Tongue (tissue), 2 donors: ENCODE results near the gene GPHN. TPM values are rescaled to one million over a fixed set of nuclear protein-coding genes. Genes with fewer than 3 reads are reported as not detected.

Source experiments
- DNase-seq: peaks from one replicate; pipeline ENCODE4 v3.0.0-alpha.2; 2015
- total RNA-seq: library from RNA; depleted of rRNA; stranded (reverse); fragments of >200 nt; gene quantifications from one replicate; pipeline ENCODE4 v1.2.3, GENCODE V29; 2014

The GPHN gene
- 26.7 TPM for total RNA-seq

DNA sequence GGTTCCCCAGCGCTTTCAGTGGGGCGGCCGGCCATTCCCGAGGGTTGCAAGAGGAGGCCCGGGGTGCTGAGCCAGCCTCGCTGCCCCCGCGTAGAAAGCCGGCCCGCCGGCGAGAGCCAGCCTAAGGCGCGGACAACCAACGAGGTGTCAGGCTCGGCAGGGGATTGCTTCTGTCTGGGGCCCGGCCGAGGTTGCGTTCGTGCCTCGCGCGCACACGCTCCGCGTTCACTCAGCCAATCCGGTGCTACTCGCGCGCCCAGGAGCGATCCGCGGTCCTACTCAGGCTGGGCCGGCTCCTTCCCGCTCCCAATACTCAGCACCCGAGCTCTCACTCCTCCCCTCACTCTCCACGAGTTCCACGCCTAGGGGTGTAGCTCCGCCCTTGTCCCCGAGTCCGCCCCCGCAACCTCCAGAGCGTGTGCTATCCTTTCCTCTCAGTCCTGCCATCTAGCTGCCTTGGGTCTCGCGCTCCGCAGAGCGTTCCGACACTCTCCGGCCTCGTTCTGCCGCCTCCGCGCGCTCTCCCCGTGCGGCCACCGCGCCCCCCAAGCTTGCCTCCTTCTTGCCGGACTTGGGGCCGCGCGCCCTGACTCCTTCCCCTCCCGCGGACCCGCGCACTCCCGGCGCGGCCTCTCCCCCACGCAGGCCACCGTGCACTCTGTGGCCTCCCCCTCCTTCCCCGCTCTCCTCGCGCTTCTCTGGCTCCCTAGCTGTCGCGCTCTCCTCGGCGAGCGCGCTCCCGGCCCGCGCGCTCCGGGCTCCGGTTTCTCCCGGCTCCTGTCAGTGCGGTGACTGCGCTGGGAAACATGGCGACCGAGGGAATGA lies at the start of gene GPHN:
TSS of gene GPHN (plus strand) at position 426 of the 825 bp plus-strand sequence.
- peak; percentile 98 for DNase-seq

DNA sequence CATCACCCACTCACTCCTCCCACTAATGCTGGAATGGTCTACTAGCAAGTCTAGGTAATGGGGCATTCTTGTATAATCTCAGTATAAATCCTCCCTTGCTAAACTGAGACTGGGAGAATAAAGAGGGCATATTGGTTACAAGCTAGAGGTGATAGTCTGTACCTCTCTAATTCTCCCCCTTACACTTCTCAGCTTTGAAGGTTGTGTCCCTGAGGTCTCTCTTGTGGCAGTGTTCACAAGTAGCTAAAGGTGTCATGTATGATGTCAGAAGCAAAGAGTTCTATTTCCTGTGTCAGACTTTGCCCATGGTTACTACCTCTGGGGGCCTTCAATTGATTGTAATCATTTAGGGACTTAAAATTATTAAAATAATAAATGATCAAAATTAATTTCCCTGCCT lies 48.3 kb upstream of the GPHN start:
- DNase-seq = no peak

DNA sequence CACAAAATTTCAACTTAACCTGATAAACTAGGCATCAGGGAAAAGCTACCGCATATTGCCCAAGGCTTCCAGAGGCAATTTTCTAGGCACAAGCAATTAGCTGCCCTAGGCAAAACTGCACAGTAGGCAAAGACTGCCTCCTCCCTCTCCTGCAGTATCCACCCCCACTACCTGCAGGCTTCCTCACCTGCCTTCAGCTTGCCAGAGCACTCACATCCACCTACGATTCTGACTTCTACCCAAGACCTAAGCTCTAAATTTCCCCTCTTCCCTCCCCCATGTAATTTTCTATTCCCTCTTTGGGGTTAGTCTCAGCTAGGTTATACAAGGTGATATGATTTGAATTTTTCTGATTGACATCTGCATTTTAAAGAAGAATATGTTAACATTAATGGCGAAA lies 43.7 kb upstream of the GPHN start:
- DNase-seq = no peak

DNA sequence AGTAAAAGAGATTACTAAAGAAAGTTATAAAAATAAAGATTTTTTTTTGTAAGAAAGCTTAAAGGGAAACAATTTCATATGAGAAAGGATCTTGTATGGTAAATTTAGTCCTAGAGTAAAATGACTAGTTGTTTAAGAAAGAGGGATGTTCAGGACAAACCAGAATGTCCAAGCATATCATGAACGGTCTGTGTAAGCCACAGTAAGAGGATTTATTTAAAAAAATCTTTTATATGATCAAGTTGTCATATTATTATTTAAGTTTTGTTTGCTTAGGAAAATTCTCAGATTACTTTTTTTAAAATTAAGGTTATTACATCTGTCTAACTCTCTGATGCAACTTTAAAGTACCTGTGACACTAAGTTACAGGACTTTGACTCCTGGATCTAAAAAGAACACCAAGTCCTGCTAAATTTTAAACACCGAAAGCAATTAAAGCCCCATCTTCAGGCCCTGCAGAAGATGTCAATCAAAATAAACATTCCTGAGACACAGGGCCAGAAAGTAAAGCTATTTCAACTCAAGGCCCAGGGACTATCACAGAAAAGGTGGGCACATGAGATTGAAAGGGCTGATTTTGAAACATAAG lies 39.1 kb upstream of the GPHN start:
- no peak for DNase-seq

DNA sequence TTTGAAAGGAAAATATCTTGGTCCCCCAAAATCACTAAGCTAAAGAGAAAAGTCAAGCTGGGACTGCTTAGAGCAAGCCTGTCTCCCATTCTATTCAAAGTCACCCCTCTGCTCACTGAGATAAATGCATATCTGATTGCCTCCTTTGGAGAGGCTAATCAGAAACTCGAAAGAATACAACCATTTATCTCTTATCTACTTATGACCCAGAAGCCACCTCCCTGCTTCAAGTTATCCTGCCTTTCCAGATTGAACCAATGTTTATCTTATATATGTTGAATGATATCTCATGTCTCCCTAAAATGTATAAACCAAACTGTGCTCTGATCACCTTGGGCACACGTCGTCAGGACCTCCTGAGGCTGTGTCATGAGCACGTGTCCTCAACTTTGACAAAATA lies 36.4 kb upstream of the GPHN start:
- DNase-seq = no peak

DNA sequence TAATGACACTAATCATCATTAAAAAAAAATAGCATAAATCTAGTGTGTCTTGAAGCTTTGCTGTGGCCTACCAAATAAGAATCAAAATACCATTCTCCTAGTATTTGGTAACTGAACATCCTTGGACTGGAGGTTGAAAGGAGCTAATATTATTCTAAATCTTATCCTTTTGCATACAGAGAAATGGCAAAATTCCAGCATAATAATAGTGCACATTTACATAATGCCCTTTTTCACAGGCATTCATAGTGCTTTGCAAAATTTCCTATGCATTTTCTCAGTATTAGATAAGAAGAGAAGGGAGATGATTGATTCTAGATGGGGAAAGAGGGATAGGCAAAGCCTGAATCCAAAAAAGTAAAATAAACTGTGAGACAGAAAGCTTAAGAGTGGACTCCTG lies 35.7 kb upstream of the GPHN start:
- no peak for DNase-seq

DNA sequence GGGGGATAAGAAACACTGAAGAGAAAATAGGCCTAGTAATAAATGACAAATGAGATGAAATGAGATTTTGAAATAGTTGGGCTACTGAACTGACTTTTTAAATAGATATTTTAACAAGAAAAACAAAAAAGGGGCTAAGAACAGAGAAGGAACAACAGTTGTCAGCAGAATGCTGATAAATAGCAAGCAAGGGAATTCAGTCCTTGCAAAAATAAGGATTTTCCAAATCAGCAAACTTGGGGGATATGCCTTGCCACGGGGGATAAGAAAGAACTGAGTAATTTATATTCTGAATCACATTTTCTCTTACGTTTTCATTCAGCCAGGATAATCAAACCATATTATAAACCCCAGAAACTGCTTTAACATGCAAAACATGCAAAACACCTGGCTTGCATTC lies 34.7 kb upstream of the GPHN start:
- no peak for DNase-seq

DNA sequence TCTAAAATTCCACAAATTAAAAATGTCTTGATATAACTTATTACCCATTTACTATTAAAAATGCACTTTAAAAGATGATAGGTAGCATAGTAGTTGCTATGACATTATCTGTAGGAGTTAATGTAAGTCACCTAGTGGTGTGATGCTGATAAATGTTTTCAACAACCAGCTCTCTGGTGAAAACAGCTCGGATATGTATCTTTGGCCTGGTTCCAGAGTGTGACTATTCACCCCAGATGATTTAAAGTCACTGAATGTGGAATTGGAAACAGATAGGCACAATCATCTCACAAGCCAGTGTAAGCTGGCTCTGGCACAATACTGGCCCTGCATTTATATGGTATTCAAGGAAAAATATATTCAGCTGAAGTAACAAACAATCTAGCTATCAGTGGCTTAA lies 31.0 kb upstream of the GPHN start:
- DNase-seq = no peak

DNA sequence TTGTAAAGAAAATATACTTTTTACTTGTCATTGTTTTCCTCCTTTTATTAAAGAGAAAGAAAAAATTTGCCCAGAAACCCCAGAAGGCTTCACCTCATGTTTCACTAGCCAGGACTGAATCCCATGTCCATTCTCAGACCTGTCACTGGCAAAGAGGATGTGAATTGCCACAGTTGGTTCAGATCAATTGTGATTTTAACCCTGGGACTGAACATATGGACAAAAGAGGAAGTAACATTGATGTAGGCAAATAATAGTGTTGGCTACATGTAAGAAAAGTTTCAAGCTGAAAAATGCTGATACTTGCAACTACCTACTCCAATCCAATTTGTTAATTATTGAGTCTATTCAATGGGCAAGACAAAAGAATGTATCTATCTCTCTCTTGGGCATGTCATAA lies 30.4 kb upstream of the GPHN start:
- no peak for DNase-seq

DNA sequence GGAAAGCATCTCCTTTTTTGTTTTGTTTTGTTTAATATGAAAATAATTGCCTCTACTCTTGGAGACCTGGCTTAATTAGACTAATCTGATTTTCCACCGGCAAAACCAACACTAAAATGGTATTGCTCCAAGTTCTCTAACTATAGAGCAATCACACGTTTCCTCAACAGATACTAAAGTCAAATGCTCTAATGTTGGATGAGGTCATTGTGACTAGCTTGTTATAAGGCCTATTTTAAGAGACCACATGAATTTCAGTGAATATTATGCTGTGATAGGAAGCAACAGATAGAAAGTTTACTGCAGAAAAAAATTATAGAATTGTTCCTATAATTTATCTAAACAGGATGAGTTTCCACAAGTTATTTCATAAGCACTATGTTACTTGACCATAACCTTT lies 25.1 kb upstream of the GPHN start:
- no peak for DNase-seq

DNA sequence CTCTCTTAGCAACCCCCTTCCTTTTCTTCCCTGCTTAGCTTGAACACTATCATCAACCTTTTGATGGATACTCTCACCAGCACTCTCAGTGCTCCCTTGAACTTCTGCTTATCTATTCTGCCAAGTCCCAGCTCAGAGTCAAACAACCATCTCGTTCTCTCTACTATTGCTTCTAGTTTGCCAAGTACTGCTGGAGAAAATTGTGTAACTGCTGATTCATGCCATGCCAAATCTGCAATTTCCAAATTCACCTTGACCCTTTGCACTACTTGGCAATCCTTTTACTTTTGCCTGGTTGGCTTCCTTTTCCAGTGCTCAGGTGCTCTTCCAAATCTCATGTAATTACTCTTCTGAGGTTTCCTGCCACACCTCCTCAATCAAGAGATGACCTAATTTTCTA lies 24.6 kb upstream of the GPHN start:
- no peak for DNase-seq

DNA sequence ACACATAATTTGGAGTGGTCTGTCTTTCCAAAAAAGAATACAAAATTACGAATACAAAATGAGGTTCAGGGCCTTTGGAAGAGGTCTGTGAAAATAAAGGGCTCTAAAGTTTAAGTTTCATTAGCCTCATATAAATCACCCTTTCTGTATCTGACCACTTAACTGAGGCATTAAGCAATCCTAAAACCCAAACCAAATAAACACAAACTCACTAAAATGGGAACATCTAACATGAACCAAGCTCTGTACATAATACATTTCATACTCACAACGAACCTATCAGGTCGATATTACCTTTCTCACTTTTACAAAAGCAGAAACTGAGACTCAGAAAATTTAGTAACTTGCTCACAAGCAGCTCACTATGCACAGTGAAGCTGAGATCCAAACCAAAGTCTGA lies 22.9 kb upstream of the GPHN start:
- no peak for DNase-seq

DNA sequence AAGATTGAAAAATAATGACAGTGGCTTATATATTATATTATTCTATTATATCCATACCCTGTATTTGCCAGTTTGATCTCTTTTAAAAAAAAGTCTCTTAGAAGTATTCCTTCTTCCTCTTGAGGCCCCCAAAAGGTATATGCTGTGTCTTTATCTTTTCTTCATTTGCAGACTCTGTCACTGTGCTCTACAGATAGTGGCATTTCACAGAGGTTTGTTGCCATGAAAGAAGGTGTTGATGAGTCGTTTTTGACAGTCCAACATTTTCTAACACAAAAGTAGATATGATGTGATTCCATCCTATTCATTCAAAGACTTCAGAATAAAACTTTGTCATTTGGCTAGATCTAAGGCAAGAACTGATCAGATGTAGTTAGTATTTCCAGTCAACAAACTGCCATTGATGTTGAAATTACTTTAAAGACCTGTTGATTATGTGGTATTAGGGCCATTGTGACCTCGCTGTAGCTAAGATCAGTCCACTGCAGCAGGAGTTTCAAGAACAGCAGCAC lies 22.0 kb upstream of the GPHN start, which contains the start of gene CCDC196:
TSS of gene CCDC196 (plus strand) at position 462 of the 512 bp plus-strand sequence. CDS start 132 bp downstream, outside the sequence.
- DNase-seq = no peak

DNA sequence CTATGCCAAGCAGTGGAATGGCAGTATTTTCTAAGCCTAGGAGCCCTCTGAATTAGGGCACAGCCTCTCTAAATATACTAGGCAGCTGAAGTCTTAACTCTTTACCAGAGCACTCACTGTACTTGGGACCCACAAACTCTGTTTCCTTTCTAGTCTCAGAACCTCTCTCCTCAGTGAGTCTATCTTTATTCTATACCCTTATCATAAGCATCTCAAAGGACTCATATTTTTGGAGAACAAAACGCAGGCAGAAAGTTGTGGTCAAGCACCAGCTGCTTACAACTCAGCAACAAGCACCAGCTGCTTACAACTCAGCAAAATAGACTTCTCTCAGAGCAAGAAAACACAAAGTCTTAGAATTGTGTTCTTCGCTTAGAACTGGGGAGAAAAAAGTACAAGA lies 20.8 kb upstream of the GPHN start:
- DNase-seq = no peak

DNA sequence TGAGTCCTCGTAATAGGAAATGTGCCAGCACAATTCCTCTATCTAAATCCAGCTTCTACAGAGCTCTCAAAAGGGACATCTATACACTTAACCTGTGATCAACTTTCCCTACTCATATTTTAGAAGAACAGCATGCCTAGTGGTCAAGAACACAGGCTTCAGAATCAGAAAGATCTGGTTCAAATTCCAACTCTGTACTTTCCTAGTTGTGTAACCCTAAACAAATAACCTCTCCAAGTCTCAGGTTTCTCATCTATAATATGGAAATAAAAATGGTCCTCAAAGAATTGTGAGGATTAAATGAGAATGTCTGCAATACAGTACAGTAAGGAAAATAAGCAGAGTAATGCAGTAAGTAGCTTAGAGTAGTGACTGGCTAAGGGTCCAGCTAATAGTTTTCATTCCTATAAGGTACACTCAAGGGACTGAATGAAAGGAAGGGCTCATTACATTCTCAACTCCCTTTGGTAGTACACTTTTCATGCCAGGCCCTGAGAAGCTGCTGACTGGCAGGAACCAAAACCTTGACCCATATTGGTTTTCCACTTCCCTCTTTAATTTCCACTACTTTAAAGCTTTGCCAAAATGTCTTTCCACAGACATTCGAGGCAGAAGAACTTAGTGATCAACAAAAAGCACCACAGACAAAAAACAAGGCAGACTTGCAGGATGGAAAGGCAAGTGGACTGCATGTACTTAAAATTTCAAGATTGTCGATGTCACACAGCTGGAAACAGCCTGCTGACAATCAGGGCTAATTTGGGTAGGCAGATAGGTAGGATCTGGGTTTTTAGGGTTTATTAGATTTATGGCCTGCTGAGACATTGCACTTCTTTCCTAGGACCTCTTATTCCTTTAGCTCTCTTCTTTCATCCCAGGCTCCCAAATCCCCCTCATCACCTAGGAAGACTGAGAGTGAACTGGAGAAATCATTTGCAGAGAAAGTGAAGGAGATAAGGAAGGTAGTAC lies 17.5 kb upstream of the GPHN start:
- no peak for DNase-seq

DNA sequence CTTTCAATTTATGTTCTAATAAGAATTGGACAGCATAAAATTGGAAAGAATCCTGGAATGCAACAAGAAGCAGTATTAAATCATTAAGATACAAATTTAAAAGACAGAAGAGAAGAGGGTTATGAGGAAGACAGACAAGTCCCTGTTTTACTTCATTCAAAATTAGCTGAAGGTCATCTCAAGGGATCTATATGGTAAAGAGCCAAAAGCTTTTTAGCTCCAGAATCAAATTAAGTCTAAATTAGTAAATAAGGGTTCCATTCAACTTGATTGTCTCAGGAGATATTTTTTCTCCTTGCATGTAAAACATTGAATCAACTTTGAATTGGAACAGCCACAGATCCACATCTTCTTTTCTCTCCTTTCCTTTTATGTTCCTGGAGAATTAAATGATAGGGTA lies 14.2 kb upstream of the GPHN start:
- no peak for DNase-seq

DNA sequence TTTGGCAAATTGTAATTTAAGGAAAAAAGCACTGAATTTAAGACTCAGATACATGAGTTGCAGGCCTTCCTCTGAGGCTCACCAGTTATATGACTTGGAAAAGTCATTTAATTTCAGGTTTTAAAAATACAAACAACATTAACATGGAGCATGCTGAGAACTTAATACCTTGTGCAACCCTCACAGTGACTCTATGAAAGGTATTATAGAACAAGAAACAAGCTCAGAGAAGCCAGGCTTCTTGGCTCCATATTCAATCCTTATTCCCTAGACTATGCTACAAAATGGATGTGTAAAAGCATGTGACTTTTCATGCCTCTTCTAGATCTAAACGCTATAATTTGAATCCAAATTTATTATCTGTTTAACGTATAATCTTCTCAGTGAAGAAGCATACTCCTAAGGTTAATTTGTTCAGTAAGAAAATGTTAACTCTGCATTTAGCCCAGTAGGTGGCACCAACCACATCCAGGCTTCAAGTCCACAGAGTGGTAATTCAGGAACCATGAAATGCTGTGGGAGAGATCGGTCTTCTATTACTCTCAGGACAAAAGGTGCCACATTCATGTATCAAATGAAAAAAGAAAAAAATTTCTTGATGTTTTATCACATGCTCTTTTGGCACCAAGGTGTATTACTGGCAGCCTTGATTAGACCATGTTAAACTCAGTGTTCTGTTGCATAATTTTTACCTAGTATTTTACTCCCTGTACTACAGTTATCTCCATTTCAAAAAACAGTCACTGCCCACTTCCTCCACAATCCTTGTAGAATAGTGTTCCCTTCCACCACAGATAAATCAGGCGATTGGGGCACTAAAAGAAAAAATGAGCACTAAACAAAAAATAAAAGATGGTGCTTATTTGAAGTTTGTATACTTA lies 12.5 kb upstream of the GPHN start:
- DNase-seq = peak; percentile 83

DNA sequence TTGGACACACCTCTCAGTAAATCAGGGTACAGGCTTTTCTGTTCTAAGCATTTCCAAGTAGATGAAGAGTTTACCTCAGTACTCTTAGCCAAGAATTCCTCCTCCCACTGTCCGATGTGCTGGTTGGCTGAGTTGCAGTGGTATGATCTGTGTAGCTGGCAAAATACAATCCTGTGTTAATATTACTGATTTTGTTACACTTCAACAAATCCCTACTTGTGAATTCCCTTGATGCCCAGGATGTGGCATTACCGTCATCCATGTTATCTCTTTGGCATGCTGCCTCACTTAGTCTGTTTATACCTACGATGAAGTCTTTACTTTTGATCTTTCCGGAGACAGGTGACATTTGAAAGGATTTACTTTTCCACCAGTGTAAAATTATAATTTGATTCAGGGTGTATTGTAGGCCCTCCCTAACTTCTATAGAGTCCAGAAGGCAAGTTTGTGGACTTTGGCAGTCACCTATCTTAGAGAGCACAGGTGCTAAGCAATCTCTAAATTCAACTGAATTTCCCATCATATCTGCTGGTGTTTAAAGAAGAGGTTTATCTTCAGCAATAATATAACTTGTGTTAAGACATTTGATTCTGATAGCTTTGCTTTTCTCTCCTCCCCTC lies 11.6 kb upstream of the GPHN start:
- DNase-seq = no peak

DNA sequence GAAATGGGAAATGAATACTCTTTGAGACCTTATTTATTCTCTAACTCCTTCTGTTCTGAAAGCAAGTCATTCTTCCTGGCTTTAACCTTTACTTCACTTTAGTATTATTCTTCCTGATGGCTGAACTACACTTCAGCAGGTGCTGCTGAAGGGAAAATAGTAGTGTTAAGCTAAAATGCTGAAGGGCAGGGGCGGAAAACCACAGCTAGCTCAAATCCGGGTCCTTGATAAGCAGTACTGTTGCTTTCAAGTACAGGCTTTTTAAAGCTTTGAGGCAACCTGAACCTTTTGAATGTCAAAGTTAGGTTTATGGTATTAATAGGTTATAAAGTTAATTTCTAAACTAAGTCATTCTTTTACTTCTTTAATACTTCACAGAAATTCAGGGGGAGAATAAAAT lies 11.0 kb upstream of the GPHN start:
- DNase-seq = no peak

DNA sequence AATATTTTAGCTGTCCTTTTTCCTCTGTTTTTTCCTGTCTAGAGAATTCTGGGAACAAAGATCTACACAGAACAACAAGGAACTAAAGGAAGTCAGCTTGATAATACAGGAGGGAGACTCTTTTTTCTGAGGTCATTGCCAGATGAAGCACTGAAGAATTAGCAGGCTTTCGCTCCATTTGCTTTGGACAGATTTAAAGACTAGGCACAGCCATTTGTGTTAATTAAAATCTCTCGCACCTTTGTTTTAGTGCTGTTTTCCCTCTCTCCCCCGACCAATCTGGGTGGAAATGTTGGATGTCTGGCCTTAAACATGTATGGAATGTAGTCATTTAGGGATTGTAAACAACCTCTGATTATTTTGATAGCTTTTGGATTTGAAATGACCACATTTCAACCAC lies 9.6 kb upstream of the GPHN start:
- no peak for DNase-seq

DNA sequence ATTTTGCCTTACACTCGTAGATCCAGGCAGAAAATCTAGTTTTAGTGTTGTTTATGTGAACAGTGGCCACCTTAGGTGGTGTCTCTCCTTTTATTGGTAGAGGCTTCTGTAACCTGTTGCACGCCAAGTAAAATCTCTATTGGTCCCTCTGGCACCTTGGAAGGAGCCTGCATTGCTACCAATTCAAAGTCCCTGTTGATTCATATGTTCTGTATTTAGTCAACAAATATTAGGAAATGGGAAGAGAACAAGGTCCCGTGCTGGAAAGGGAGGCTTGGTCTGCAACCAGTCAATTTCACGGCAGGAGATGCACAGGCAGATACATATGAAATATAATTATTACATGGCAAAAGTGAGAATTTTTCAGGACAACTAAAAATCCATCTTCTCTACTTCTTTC lies 6.4 kb upstream of the GPHN start:
- no peak for DNase-seq
